ENCODE measurements around the gene GRIK4.

GRCh38 chr11:120971825-120972224 lies 460.3 kb downstream of the GRIK4 start:
- no peak for TF ChIP-seq CTCF (conservative IDR thresholded peaks at IDR 0.05; ENCODE audit: low read length)
- TF ChIP-seq EZH2phosphoT487 (IDR thresholded peaks at IDR 0.05; ENCODE audit: borderline replicate concordance, low read depth, low read length) = no peak

All from OCI-LY7 (cell line).